ENCODE measurements around the gene DIMT1. TPM values are rescaled to one million over a fixed set of nuclear protein-coding genes. Genes with fewer than 3 reads are reported as not detected.

Gene DIMT1
- total and polyA plus RNA-seq, 7 donors: 8.5 to 28.0 (median 21.1) TPM

GRCh38 chr5:62418462-62419076 is 14.9 kb upstream of the DIMT1 start:
- ATAC-seq (peak in 2 of 4 donors; percentile 72 to 81), DNase-seq (no peak)
- no peaks in the 10 kb centered on the region for H3K36me3 ChIP-seq (ENCODE audit: insufficient read depth in 1 of 2, low read depth in 1 of 2)
- TF ChIP-seq CTCF (IDR thresholded peaks at IDR 0.05): no peak
- WGBS, 3 donors: 48 to 66% (median 51%) methylated on average over 4 of the region's 4 CpGs
- peaks cover 20% of the 10 kb centered on the region for H3K4me1 ChIP-seq
- H3K27me3 ChIP-seq (ENCODE audit: insufficient read depth in 3 of 3, low read length in 2 of 3): no peaks in the 10 kb centered on the region
- H3K9me3 ChIP-seq: no peaks in the 10 kb centered on the region
- intact Hi-C loops (cut with DNase I): no loop called here
- no peak overlapping the region for H3K27ac ChIP-seq
- no peak overlapping the region for H3K4me3 ChIP-seq

GRCh38 chr5:62413711-62414110 is 10.0 kb upstream of the DIMT1 start:
- Histone ChIP-seq H3K27ac (no peak overlapping the region), H3K9me3 (no peaks in the 10 kb centered on the region), H3K4me3 (peak overlapping the region; percentile 92), H3K36me3 (ENCODE audit: insufficient read depth in 1 of 2, low read depth in 1 of 2) (no peaks in the 10 kb centered on the region), H3K4me1 (peaks cover 19% of the 10 kb centered on the region), H3K27me3 (ENCODE audit: insufficient read depth in 3 of 3, low read length in 2 of 3) (no peaks in the 10 kb centered on the region)
- 55 to 61% (median 57%) methylated on average over 3 of the region's 3 CpGs for WGBS, 3 donors
- ATAC-seq (no peak), DNase-seq (no peak)
- no peak for TF ChIP-seq CTCF (IDR thresholded peaks at IDR 0.05)
- intact Hi-C loops (cut with DNase I): no loop called here

GRCh38 chr5:62412549-62413329 is 9.0 kb upstream of the DIMT1 start, which contains the start of gene IPO11:
IPO11 (plus strand) TSS chr5:62412763; CDS start chr5:62437280, 24,517 bp downstream.
- Histone ChIP-seq H3K36me3 (ENCODE audit: insufficient read depth in 1 of 2, low read depth in 1 of 2) (no peaks in the 10 kb centered on the region), H3K4me3 (peak within 1 kb of the TSS; percentile 92), H3K4me1 (peaks cover 11% of the 10 kb centered on the region), H3K27ac (peak within 1 kb of the TSS; percentile 78), H3K27me3 (ENCODE audit: insufficient read depth in 3 of 3, low read length in 2 of 3) (no peaks in the 10 kb centered on the region), H3K9me3 (no peaks in the 10 kb centered on the region)
- peak; percentile 99 to 100 (median 99) for ATAC-seq
- intact Hi-C loops (cut with DNase I): no loop called here
- WGBS, 3 donors: 0 to 1% (median 1%) methylated on average over 65 to 66 of the region's 66 CpGs
- TF ChIP-seq CTCF (IDR thresholded peaks at IDR 0.05): no peak
- DNase-seq: peak; percentile 98 to 99

DNA sequence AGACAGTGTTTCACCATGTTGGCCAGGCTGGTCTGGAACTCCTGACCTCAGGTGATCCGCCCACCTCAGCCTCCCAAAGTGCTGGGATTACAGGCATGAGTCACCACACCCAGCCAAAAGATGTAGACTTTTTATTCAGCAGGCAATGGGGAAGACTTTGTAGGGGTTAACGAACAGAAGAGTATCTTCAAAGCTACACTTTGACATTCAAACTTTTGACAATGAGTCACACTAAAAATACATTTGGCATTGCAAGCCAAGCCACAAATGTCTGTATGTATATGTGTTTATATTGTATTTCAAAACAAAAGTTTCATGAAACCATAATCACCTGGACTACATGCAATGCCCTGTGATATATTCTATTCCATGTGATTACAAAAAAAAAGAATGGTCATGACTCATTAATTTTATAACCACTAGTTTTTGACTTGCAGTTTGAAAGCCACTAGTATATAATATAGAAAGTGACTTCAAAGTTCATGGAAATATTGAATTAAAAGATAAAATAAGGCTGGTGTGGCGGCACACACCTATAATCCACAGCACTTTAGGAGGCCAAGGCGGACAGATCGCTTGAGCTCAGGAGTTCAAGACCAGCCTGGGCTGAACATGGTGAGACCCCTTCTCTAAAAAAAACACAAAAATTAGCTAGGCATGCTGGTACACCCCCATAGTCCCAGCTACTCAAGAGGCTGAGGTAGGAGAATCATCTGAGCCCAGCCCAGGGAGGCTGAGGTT is 8.3 kb downstream of the DIMT1 start:
- intact Hi-C loops (cut with DNase I): no loop called here
- no peaks in the 10 kb centered on the region for H3K27me3 ChIP-seq (ENCODE audit: insufficient read depth in 3 of 3, low read length in 2 of 3)

More for the DNA sequence above, 8.3 kb downstream of the DIMT1 start:
- no peak for ATAC-seq
- no peak for DNase-seq
- Histone ChIP-seq H3K27ac (no peak overlapping the region), H3K4me3 (no peak overlapping the region), H3K4me1 (no peaks in the 10 kb centered on the region), H3K36me3 (ENCODE audit: insufficient read depth in 1 of 2, low read depth in 1 of 2) (peaks cover 10 to 100% of the 10 kb centered on the region in 2 donors), H3K9me3 (no peaks in the 10 kb centered on the region)
- WGBS, 3 donors: 87 to 90% (median 88%) methylated on average over 5 of the region's 5 CpGs
- TF ChIP-seq CTCF (IDR thresholded peaks at IDR 0.05): no peak

Data from psoas muscle (tissue), 8 donors.